ENCODE data around the gene SPAG16.
"Not testable (repeated sequence)": the region's sequence is repeated elsewhere in the genome, so short reads cannot be mapped to it uniquely, and the experiment has no call there.

Gene SPAG16

GRCh38 chr2:213718411-213718810 lies 434.1 kb downstream of the SPAG16 start:
- not testable (repeated sequence) for DNase-seq

- no peak for DNase-seq
Measured at GRCh38 chr2:213722565-213722964, 438.3 kb downstream of the SPAG16 start.

GRCh38 chr2:213723041-213723560 lies 438.8 kb downstream of the SPAG16 start:
- DNase-seq = no peak

- no peak for DNase-seq
Measured at GRCh38 chr2:213723707-213724106, 439.4 kb downstream of the SPAG16 start.

GRCh38 chr2:213726101-213726500 lies 441.8 kb downstream of the SPAG16 start:
- DNase-seq = no peak

- no peak for DNase-seq
Measured at GRCh38 chr2:213733893-213734292, 449.6 kb downstream of the SPAG16 start.

GRCh38 chr2:213740453-213740852 lies 456.2 kb downstream of the SPAG16 start:
- no peak for DNase-seq

- DNase-seq = no peak
Measured at GRCh38 chr2:213751446-213751845, 467.2 kb downstream of the SPAG16 start.

GRCh38 chr2:213752575-213752974 lies 468.3 kb downstream of the SPAG16 start:
- DNase-seq = no peak

- DNase-seq = no peak
Measured at GRCh38 chr2:213757525-213757924, 473.3 kb downstream of the SPAG16 start.

GRCh38 chr2:213763354-213763753 lies 479.1 kb downstream of the SPAG16 start:
- no peak for DNase-seq

GRCh38 chr2:213763963-213764362 lies 479.7 kb downstream of the SPAG16 start:
- no peak for DNase-seq

- DNase-seq = no peak
Measured at GRCh38 chr2:213764849-213765248, 480.6 kb downstream of the SPAG16 start.

- no peak for DNase-seq
Measured at GRCh38 chr2:213766062-213766461, 481.8 kb downstream of the SPAG16 start.

GRCh38 chr2:213766465-213766901 lies 482.2 kb downstream of the SPAG16 start:
- no peak for DNase-seq

- DNase-seq = no peak
Measured at GRCh38 chr2:213787869-213788268, 503.6 kb downstream of the SPAG16 start.

- no peak for DNase-seq
Measured at GRCh38 chr2:213789940-213790339, 505.7 kb downstream of the SPAG16 start.

GRCh38 chr2:213792045-213792444 lies 507.8 kb downstream of the SPAG16 start:
- no peak for DNase-seq

- peak; percentile 62 for DNase-seq
Measured at GRCh38 chr2:213806125-213806726, 522.0 kb downstream of the SPAG16 start.

GRCh38 chr2:213816583-213816982 lies 532.3 kb downstream of the SPAG16 start:
- no peak for DNase-seq

- DNase-seq = no peak
Measured at GRCh38 chr2:213818436-213818835, 534.2 kb downstream of the SPAG16 start.

- no peak for DNase-seq
Measured at GRCh38 chr2:213834331-213834730, 550.1 kb downstream of the SPAG16 start.

GRCh38 chr2:213834746-213835145 lies 550.5 kb downstream of the SPAG16 start:
- no peak for DNase-seq

- no peak for DNase-seq
Measured at GRCh38 chr2:213846856-213847255, 562.6 kb downstream of the SPAG16 start.

GRCh38 chr2:213847316-213847715 lies 563.1 kb downstream of the SPAG16 start:
- DNase-seq = no peak

Data from eye (tissue), 1 donor.